Motor neuron (in vitro differentiated cells): Measurements from ENCODE around the gene KCNN3. TPM values are rescaled to one million over a fixed set of nuclear protein-coding genes. Genes with fewer than 3 reads are reported as not detected.

Source experiments
- ATAC-seq, 8 experiments: fragments of 200-7000 bp; cut with Tn5 transposase; replicated peaks in 6 of 8; 2 replicates each; pipeline ENCODE4 v1.8.0; 2021; ENCODE audit warnings: mild to moderate bottlenecking in 8 of 8, moderate library complexity in 8 of 8
- H3K27ac ChIP-seq, 2 donors: fragments of 250-450 bp; sonication (Bioruptor Pico); 2 replicates each; pipeline ENCODE4 v1.9.0; 2021; ENCODE audit warnings: antibody characterized with exemption in 2 of 2, mild to moderate bottlenecking in 2 of 2, moderate library complexity in 1 of 2
- H3K4me1 ChIP-seq, 2 donors: fragments of 250-450 bp; sonication (Bioruptor Pico); replicated peaks in 1 of 2; 2 replicates each; pipeline ENCODE4 v1.6.1; 2021; ENCODE audit warnings: antibody characterized with exemption in 2 of 2, mild to moderate bottlenecking in 2 of 2, moderate library complexity in 1 of 2
- H3K4me3 ChIP-seq, 5 donors: fragments of 250-450 bp; sonication (Bioruptor Pico); 2 replicates each; pipeline ENCODE4 v1.9.0; 2021; ENCODE audit warnings: antibody characterized with exemption in 5 of 5, mild to moderate bottlenecking in 5 of 5, moderate library complexity in 4 of 5
- WGBS, 10 experiments: fragments of 450-650 bp; shearing (Covaris generic); methylation state at CpG; one replicate each; pipeline ENCODE4 v1.0.0; 2022; 5-methylcytosine and 5-hydroxymethylcytosine counted together
- in situ Hi-C, 9 experiments: fragments of 400-800 bp; cut with MboI; loops; one replicate each; pipeline ENCODE4 v1.15.0; 2021; ENCODE audit warnings: low sequenced_read_pairs in 9 of 9, low pct_unique_long_range_greater_than_20kb in 2 of 9; ENCODE audit not compliant: unreplicated experiment in 9 of 9
- total RNA-seq, 8 experiments: library from RNA; unstranded; fragments of 300-600 nt; gene quantifications; 2 replicates each; pipeline versions ENCODE4 v1.2.3 to v1.2.4, GENCODE V29; 2022

The KCNN3 gene
- total RNA-seq, 8 experiments from 2014 or later, result 0.50 to 16.1 (median 1.5) TPM

DNA sequence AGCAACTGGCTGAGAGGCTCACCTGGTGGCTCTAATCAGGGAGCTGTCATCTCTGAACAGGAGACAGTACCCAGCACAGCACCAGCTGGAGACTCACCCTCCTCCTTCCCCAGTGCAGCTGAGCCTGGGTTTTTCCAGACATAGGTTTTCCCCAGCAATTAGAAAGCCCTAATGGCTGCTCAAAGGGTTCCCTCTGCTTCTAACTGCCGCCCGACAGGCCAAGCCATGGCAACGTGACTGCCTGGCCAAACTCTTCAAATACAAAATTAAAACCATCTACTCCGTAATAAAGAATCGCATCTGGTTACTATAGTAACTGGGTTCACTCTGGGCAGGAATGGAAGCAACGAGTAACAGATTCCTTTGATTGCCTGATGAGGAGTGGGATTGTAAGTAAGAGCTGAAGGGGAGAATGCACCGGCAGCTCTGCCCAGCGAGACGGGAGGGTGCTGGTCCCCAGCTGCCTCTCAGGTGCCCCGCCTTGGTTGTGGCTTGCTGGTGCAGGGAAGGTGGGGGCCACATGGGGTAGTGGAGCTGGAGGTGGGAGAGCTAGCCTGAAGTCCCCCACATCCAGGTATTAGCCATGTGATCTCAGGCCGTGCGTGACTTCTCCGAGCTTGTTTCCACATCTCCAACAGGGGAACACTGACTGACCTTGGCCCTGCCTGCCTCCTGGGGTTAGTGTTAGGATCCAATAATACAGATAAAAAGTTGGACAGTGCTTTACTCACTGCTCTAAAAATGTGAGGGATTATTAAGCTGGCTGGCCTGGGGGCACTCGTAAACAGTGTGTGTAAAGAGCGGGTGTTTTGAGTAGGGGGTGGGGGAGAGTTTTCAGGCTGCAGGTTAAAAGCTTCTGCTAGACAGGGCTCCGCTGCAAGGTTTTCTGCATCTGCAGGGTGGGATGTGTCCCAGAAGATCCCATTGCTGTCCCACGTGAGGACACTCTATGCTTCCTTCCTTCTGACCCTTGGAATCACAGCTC lies 94.2 kb downstream of the KCNN3 start:
- Histone ChIP-seq H3K27ac (peak overlapping the region; percentile 2 to 7), H3K4me3 (no peak overlapping the region), H3K4me1 (peaks cover 39 to 40% of the 10 kb centered on the region in 2 donors)
- ATAC-seq, result peak in 5 of 8 experiments; percentile 61 to 84 (median 77)
- in situ Hi-C loops, result no loop called here
- WGBS, 10 experiments, result 10 to 100% (median 42%) methylated on average over 1 to 13 of the region's 17 CpGs; no CpG with 5 or more reads in 1 of the 10 experiments

DNA sequence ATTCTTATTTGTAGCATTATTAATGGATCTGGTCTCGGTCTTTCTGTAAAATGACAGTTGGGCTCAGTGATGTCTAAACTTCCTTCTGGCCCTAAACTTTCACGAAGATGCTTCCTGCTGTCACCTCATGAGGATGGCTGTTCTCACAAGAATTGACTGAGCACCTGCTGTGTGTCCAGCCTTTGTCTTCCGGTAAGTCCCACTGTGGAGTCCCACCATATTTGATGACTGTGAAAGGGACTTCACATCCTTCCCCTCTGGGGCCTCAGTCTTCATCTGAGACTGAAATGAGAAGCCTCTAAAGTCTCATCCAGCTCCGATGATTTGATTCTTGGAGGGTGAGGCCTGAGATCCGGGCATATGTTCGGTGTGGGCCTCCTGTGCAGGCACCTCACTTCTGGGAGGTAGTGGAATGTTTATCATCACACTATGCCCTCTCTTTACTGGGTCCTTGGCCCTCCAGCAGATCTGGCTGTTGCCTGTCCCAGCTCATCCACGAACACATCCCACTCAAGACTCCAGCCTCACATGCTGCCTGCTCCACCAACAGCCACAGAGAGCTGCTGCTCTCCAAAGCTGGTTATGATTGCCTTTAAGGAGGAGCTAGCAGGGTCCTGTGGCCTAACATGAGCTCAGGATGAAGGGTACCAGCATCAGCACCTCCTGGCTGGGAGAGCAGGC lies 95.8 kb downstream of the KCNN3 start:
- ATAC-seq, result no peak
- WGBS, 10 experiments, result 57 to 100% (median 88%) methylated on average over 1 to 7 of the region's 7 CpGs; no CpG with 5 or more reads in 2 of the 10 experiments
- in situ Hi-C loops, result loop anchor here in 2 of 9 experiments (25.0 kb wide), 2 partner anchors 112 to 113 kb away; no protein-coding TSS in a partner anchor
- no peak overlapping the region for H3K27ac ChIP-seq
- peaks cover 39 to 40% of the 10 kb centered on the region in 2 donors for H3K4me1 ChIP-seq
- no peak overlapping the region for H3K4me3 ChIP-seq

DNA sequence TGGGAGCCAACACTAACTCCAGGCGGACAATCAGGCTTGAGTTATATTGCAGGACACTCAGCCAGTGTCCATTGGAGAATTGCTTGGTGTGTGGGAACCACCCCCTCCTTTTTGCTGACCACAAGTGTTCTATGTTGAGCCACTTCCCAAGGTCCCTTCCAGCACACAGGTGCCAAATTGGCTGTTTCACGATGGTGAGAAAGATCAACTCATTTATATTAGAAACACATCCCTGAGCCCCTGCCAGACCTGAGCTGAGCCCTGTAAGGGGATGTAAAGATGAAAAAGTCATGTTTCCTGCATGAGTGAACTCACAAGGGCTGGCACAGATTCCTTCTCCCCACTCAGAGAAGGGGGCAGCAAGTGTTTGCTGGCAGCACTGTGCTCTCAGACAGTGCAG lies 96.5 kb downstream of the KCNN3 start:
- Histone ChIP-seq H3K27ac (no peak overlapping the region), H3K4me1 (peaks cover 39 to 40% of the 10 kb centered on the region in 2 donors), H3K4me3 (no peak overlapping the region)
- in situ Hi-C loops, result loop anchor here in 2 of 9 experiments (25.0 kb wide), 2 partner anchors 111 to 114 kb away; no protein-coding TSS in a partner anchor
- ATAC-seq, result peak in 5 of 8 experiments; percentile 4 to 39 (median 11)
- WGBS, 10 experiments, result 40 to 100% (median 83%) methylated on average over 1 to 2 of the region's 2 CpGs; no CpG with 5 or more reads in 3 of the 10 experiments

DNA sequence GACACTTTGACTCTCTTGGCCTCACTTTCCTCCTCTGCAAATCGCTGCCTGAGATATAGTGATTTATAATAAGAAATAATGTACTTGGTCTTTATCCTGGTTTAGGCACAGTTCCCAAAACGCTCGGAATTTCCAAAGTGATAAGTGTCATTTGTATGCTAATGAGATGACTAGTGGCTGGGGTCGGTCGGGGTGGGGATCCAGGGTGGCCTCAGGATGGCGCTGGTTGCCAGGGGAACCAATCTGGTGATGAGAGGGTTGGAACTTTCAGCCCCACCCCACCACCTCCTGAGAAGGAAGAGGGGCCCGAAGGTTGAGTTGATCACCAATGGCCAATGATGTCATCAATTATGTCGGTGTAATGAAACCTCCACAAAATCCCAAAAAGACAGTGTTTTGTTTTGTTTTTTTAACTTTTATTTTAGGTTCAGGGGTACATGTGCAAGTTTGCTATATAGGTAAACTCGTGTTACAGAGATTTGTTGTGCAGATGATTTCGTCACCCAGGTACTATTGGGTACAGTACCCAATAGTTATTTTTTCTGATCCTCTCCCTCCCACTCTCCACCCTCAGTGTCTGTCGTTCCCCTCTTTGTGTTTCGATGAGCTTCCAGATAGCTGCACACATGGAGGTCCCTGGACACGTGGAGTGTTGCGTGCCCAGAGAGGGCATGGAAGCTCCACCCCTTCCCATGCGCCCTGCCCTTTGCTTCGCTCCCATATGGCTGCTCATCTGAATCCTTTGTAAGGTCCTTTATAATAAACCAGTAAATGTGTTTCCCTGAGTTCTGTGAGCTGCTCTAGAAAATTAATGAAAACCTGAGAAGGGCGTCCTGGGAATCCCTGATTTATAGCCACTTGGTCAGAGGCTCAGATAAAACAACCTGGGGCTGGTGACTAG lies 97.2 kb downstream of the KCNN3 start:
- ATAC-seq, result peak; percentile 3 to 82 (median 48)
- Histone ChIP-seq H3K27ac (no peak overlapping the region), H3K4me1 (peaks cover 39 to 41% of the 10 kb centered on the region in 2 donors), H3K4me3 (no peak overlapping the region)
- 19 to 78% (median 47%) methylated on average over 1 to 15 of the region's 17 CpGs for WGBS, 10 experiments
- in situ Hi-C loops, result loop anchor here in 2 of 9 experiments (25.0 kb wide), 2 partner anchors 111 to 114 kb away; no protein-coding TSS in a partner anchor

DNA sequence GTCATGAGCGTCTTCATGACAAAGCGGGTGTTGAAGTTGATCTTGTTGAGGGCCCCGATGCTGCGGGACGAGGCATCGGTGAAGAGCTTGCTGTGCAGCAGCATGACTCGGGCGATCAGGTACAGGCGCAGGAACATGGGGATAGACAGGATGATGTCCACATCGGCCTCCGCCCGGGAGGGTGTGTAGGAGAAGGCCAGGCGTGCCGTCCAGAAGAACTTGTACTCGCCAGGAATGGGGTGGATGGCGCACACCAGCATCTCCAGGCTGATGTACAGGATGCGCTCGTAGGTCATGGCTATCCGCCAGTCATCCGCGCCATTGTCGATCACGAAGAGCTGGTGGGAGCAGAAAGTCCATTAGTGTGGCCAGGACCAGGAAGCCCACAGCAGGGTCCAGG lies 98.0 kb downstream of the KCNN3 start:
- H3K4me3 ChIP-seq, result no peak overlapping the region
- 70 to 100% (median 94%) methylated on average over 1 to 17 of the region's 23 CpGs; no CpG with 5 or more reads in 3 of the 10 experiments for WGBS, 10 experiments
- in situ Hi-C loops, result loop anchor here in 2 of 9 experiments (25.0 kb wide), 2 partner anchors 110 to 115 kb away; no protein-coding TSS in a partner anchor
- ATAC-seq, result no peak
- no peak overlapping the region for H3K27ac ChIP-seq
- peaks cover 39 to 48% of the 10 kb centered on the region in 2 donors for H3K4me1 ChIP-seq

DNA sequence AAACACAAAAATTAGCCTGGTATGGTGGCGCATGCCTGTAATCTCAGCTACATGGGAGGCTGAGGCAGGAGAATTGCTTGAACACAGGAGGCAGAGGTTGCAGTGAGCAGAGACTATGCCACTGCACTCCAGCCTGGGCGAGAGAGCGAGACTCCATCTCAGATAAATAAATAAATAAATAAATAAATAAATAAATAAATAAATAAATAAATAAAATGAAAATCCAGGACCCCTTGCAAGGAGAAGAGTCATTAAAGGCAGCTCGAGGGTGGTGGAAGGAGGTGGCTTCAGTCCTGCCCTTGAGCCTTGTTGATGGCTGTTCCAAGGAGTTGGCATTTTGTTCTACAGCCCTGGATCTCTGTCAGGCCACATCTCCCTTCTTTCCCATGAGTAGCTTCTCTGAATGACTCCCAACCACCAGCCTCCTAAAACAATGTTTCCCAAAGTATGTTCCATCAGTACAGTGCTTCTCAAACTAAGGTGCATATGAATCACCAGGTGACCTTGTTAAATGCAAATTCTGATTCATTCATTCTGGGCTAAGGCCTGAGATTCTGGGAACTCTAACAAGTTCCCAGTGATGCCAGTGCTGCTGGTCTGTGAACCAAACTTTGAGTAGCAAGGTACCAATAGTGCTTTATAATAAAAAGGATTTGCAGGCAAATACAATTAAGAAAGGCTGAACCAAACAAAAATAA lies 99.0 kb downstream of the KCNN3 start:
- no peak for ATAC-seq
- Histone ChIP-seq H3K27ac (no peak overlapping the region), H3K4me1 (peaks cover 35 to 43% of the 10 kb centered on the region in 2 donors), H3K4me3 (no peak overlapping the region)
- 13 to 100% (median 83%) methylated on average over 1 to 4 of the region's 4 CpGs; no CpG with 5 or more reads in 2 of the 10 experiments for WGBS, 10 experiments
- in situ Hi-C loops, result loop anchor here in 2 of 9 experiments (25.0 kb wide), 2 partner anchors 109 to 116 kb away; no protein-coding TSS in a partner anchor

DNA sequence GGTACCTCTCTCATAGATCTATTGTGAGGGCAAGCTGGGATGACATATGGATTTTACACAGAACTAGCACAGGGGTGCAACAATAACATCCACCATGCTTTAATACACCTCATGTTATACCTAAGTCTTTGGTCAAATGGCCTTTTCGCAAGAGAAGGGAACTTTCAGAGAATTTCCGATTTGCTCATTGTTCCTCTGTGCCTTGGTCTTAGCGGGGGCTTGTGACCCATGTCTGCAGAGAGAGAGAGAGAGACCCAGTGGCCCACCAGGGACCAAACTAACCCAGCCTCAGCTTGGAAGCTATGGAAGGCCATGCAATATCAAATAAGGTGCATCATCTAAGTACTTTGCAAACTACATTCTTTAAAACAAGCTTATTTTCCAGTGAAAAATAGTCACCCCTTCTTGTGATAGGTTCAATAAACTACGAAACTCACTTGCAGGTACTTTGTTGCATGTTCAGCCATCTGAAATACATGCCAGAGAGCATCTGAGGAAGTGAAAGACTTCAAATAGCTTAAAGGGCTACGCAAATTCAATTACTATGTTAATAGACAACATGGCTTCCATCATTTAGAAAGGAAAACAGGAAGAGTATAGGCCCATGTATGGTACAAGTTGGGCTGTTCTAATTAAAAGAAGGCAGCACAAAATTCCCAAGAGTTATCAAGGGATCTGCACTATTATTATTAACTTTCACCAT lies 100.7 kb downstream of the KCNN3 start:
- no peak overlapping the region for H3K4me3 ChIP-seq
- no peak for ATAC-seq
- no peak overlapping the region for H3K27ac ChIP-seq
- H3K4me1 ChIP-seq, result peaks cover 18 to 27% of the 10 kb centered on the region in 2 donors
- 40 to 93% (median 79%) methylated on average over 1 to 5 of the region's 5 CpGs; no CpG with 5 or more reads in 1 of the 10 experiments for WGBS, 10 experiments
- in situ Hi-C loops, result loop anchor here in 2 of 9 experiments (25.0 kb wide), 2 partner anchors 107 to 118 kb away; no protein-coding TSS in a partner anchor

DNA sequence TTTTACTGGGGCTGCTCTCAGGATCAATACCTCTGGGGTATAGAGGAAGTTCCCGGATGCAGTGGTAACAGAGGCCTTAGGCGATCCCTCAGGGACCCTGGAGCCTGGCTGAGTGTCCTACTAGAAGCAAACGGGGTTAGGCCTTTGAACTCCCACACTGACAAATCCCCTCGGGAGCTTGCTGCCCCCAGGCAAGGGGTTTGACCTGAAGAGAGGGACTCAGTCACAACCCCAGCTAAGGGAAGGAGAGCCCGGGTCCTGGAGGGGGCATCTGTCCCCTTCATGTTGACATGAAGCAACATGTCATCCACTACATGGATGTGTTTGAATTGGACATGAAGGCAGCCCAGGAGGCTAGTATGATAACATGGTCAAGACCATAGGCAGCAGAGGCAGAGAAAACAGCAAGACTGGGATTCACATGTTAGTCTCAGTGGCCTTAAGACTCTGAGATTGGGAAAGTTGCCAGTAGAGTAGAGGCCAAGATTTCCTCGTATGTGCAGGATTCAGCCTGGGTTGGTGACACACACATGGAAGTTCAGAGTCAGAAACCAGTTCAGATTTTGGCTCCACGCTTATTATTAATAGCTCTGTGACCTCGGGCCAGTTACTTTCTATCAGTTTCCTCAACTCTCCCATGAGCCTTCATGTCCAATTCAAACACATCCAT lies 101.5 kb downstream of the KCNN3 start:
- Histone ChIP-seq H3K4me3 (no peak overlapping the region), H3K27ac (no peak overlapping the region), H3K4me1 (peaks cover 17 to 22% of the 10 kb centered on the region in 2 donors)
- in situ Hi-C loops, result loop anchor here in 2 of 9 experiments (25.0 kb wide), 2 partner anchors 106 to 119 kb away; no protein-coding TSS in a partner anchor
- WGBS, 10 experiments, result 48 to 100% (median 75%) methylated on average over 1 to 6 of the region's 8 CpGs; no CpG with 5 or more reads in 2 of the 10 experiments
- no peak for ATAC-seq

DNA sequence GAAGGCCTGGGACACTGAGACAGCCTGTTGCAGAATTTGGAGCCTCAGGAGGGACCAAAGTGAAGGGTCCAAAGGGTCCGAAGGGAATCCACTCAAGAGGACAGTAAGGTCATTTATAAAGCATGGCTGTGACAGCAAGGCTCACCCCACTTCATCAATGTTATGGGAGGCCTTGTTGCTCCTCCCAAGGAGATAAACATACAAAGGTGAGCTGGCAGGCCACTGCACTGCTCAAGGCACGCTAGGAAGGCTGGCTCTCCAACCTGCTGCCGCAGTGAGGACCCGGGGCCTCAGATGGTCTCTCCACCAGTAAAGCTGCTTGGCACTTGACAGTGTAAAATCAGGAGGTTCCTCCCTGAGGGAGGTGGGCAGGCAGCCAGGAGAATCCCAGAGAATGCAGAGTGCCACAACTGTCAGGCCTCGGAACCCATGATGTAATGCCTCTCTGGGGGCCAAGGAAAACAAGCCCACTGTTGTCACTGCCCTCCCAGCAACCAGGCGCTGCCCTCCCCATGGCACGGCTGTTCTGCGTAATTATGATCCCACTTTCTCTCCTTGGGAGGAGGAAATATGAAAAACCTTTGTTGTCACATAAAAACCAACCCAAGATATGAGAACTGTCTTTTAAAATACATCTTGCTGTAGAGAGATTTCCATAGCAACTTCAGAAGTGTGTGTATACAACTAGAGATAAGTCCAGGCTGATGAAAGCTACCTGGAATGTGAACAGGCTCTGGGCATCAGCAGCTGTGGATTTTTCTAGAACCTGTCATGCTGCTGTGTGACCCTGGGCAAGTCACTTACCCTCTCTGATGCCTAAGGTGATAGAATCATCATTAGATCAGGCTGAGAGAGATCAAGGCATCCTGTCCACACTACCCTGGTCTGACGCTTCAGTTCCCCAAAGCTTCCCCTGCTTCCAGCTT lies 102.5 kb downstream of the KCNN3 start:
- Histone ChIP-seq H3K27ac (no peak overlapping the region), H3K4me1 (peaks cover 7 to 13% of the 10 kb centered on the region in 2 donors), H3K4me3 (no peak overlapping the region)
- ATAC-seq, result peak in 7 of 8 experiments; percentile 24 to 94 (median 51)
- WGBS, 10 experiments, result 13 to 100% (median 76%) methylated on average over 1 to 9 of the region's 9 CpGs; no CpG with 5 or more reads in 2 of the 10 experiments
- in situ Hi-C loops, result loop anchor here in 2 of 9 experiments (25.0 kb wide), 2 partner anchors 105 to 120 kb away; no protein-coding TSS in a partner anchor
